HG03039 (cell line): ENCODE data around the gene SECTM1.
"Not testable (repeated sequence)": the region's sequence is repeated elsewhere in the genome, so short reads cannot be mapped to it uniquely, and the experiment has no call there.

Experiments
- ATAC-seq: cut with Tn5 transposase; IDR thresholded peaks from one replicate; pipeline ENCODE4 v1.9.1; 2021; ENCODE audit warnings: mild to moderate bottlenecking, moderate library complexity; ENCODE audit not compliant: unreplicated experiment

SECTM1 gene

DNA sequence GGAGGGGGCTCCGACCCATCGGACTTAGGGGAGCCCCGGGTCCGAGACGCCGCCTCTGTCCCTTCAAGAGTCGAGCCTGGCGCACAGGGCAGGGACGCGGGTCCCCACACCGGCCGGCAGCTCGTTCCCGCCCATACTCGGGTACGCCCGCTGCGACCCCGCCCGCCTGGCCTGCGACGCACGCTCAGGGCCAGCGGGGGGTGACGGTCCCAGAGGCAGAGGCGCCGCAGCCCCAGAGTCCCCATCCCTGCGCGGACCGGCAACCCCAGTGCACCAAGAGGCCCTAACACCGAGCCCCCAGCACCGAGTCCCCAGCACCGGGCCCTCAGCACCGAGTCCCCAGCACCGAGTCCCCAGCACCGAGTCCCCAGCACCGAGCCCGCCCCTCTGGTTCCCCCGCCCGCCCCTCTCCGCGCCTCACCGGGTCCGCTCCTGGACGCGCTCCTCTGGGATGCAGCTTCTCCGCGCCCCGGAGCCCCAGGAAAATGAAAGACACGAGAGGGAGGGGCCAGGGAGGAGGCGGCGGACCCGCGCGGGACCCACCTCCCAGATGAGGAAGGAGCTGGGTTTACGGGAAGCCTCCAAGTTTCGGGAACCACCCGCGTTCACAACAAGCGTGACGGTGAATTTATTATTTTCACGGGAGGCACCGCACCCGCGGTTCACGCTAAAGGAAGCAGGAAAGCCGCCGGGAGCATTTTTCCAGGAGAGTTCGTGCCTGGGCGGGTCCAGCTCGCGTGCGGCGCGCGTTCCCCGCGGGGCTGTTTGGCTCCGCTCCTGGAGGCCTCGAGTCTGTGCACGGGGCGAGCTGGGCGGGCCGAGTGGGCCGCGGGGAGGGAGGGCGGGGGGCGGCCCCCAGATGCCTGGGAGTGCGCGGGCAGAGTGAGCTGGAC lies at the start of gene SECTM1:
Gene SECTM1 (minus strand): TSS at position 488 of the 893 bp plus-strand sequence. CDS start 6,526 bp downstream, outside the sequence.
- no peak for ATAC-seq

DNA sequence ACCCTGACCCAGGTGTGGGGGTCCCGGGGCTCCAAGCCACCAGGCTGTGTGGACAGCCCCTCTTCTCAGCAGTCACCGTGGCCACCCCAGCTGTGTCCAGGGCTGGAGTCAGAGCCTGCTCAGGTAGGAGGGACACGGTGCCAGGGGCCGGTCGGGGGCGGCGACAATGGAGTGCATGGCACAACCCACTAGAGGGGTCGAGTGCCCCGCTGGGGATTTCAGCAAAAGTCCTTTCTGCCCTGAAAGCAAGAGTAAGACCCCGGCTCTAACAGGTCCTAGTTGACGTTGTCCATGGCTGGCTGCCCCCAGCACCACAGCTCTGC lies 49.3 kb upstream of the SECTM1 start:
- no peak for ATAC-seq

DNA sequence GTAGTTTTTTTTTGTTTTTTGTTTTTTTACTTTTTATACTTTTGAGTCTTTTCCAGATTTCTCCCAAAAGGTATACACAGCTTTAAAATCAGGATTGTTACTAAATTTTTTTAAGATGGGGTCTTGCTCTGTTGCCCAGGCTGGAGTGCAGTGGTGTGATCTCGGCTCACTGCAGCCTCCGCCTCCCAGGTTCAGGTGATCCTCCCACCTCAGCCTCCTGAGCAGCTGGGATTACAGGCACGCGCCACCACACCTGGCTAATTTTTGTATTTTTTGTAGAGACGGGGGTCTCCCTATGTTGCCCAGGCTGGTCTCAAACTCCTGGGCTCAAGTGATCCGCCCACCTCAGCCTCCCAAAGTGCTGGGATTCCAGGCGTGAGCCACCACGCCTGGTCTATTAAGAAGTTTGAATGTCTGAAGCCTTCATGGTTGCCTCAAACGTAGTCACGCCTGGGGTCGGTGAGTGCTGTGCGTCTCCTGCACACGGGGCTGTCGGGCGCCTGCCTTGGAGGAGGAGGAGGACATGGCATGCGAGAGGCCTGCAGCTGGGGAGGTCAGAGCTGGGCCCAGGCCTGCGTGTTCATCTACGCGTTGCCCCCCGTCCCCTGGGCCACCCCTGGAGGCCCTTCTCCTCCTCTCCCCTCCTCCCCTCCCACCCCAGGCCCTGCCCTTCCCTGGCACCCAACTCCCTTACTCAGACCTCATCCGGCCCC lies 48.8 kb upstream of the SECTM1 start:
- ATAC-seq: not testable (repeated sequence)

DNA sequence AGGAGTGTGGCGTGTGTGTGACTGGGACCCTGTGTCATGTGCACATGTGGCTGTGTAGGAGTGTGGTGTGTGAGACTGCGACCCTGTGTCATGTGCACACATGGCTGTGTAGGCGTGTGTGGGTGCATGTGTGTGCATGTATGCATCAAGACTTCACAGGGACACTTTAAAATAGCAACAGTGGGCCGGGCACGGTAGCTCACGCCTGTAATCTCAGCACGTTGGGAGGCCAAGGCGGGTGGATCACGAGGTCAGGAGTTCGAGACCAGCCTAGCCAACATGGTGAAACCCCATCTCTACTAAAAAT lies 48.1 kb upstream of the SECTM1 start:
- ATAC-seq: not testable (repeated sequence)

DNA sequence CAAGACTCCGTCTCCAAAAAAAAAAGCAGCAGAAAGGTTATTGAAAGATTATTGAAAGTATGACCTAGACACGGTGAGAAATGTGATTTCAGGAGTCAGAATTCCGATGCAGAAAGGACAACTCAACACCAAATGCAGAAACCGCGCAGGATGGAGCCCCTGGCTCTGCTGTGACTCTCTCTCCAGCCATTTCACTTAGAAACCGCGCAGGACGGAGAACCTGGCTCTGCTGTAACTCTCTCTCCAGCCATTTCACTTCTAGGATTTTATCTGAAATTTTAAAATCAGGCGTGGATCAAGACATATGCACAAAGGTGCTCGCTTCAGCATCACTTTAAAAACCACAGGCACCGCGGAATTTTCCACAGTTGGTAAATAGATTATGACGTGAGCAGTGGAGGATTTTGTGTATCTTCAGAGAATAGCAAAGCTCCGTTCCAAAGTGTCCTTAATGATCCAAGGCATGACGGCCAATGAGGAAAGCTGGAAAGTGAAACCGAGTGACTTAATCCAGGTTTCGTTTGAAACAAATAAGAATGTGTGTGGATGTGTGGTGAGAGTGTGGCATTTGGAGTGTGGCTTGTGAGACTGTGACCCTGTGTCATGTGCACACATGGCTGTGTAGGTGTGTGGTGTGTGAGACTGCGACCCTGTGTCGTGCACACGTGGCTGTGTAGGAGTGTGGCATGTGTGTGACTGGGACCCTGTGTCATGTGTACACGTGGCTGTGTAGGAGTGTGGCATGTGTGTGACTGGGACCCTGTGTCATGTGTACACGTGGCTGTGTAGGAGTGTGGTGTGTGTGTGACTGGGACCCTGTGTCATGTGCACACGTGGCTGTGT lies 47.5 kb upstream of the SECTM1 start:
- ATAC-seq: no peak

DNA sequence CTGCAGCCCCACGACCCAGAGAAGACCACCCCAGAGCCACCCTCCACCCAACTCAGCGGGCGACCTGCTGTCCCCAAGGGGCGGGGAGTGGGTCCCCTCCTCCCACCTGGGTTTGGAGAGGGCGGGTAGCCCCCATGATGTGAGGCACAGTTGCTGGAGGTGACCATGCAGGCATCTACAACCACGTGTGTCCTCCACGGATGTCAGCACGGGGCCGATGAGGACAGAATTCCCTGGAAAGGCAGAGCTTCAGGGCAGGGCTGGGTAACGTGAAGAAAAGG lies 45.1 kb upstream of the SECTM1 start:
- ATAC-seq: no peak

DNA sequence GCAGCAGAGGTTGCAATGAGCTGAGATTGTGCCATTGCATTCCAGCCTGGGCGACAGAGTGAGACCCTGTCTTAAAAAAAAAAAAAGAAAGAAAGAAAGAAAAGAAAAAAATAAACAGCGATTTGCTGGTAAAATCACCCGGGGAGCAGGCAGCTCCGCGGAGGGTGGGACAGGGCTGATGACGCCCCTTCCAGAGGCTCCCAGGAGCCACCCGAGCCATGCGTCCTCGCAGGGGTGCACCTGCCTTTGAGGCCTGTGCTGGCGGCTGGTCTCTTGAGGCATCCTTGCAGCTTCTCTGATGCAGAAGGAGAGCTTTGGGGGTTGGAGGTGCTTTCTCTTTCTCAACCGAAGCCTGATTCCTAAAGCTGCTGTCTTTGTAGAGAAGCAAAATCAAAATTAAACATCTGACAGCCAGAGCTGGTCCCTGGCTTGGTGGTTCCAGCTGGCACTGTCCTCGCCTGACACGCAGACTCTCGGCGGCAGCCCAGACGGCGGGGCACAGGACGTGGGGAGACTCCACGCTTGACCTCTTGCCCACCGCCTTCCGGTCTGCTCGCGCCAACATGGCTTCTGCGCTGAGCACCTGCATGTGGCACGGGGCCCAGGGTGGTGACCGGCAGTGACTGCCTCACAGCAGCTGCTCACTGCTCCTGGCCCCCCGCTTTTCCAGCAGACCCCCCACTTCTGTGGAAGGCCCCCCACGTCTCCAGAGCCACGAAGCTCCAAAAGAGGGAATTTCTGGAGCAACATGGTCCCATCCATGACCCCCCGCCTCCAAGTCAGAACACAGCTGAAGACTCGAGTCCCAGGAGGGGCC lies 44.6 kb upstream of the SECTM1 start:
- no peak for ATAC-seq

DNA sequence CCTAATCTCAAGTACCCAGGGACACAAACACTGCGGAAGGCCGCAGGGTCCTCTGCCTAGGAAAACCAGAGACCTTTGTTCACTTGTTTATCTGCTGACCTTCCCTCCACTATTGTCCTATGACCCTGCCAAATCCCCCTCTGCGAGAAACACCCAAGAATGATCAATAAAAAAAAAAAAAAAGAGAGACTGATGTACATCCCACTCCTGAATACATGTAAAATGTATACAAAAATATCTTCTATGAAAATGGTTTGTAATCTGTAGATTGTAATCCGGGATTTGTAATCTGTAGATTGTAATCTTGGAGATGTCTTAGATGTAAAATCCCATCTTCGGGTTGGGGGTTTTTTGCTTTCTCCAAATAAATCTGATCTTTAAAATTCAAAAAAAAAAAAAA lies 43.7 kb upstream of the SECTM1 start:
- ATAC-seq: not testable (repeated sequence)

DNA sequence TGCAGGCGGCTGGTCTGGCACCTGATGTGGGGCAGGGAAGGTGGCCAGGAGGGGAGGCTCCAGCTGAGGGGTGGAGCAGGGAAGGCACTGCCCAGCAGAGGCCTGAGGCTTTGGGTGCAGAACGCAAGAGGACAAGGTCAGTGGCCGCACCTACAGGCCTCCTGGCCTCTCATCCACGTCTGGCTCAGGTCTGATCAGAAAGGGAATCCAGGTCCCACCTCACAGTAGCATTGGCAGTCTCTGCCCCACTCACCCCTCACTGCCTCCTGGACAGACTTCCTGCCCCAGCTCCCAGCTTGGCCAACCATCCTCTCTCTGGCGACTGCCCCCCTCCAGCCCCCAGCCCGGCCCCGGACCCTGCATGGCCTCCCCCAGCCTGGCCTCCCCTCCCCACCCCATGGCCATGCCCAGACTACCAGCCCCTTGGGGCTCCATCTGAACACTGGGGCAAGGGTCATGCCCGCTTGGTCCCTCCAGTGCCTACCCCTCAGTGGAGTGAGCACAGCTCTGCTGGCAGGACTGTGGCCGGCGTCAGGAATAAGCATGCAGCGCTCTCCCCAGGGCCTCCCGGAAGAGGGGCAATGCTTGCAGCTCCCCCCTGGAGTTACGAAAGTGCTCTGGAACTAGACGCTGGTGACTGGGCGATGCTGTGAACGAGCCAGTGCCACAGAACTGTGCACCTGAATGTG lies 42.6 kb upstream of the SECTM1 start:
- no peak for ATAC-seq

DNA sequence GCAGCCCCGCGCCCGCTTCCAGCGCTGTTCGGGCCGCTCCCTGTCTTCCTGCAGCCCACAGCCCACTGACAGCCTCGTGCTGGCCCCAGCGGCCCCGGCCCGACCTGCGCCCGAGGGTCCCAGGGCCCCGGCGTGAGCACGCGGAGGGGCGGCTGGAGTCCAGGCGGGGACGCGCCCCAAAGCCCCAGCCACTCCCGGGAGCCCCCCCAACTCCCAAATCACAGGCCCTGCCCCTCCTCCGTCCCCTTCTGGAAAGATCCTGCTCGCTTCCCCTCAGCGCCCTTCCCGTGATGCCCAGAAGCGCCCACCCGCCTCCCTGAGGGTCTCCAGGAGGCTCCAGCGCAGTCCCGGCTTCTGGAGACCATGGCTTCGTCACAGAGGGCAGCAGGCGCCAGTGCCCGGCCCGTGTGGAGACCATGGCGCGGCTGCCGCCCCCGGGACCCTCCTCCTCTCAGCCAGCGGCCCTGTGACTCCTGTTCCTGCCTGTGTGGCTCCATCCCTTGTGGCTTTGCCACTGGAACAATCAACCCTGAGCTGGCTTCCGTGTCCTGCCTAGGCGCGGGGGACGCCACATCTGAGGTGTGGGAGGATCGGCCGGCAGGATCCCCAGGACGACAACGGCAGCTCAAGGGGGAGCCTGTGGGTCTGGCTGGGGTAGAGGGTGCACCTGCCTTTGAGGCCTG lies 41.9 kb upstream of the SECTM1 start:
- no peak for ATAC-seq

DNA sequence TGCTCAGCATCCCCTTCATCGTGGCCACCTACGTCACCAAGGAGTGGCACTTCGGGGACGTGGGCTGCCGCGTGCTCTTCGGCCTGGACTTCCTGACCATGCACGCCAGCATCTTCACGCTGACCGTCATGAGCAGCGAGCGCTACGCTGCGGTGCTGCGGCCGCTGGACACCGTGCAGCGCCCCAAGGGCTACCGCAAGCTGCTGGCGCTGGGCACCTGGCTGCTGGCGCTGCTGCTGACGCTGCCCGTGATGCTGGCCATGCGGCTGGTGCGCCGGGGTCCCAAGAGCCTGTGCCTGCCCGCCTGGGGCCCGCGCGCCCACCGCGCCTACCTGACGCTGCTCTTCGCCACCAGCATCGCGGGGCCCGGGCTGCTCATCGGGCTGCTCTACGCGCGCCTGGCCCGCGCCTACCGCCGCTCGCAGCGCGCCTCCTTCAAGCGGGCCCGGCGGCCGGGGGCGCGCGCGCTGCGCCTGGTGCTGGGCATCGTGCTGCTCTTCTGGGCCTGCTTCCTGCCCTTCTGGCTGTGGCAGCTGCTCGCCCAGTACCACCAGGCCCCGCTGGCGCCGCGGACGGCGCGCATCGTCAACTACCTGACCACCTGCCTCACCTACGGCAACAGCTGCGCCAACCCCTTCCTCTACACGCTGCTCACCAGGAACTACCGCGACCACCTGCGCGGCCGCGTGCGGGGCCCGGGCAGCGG lies 41.2 kb upstream of the SECTM1 start:
- no peak for ATAC-seq

DNA sequence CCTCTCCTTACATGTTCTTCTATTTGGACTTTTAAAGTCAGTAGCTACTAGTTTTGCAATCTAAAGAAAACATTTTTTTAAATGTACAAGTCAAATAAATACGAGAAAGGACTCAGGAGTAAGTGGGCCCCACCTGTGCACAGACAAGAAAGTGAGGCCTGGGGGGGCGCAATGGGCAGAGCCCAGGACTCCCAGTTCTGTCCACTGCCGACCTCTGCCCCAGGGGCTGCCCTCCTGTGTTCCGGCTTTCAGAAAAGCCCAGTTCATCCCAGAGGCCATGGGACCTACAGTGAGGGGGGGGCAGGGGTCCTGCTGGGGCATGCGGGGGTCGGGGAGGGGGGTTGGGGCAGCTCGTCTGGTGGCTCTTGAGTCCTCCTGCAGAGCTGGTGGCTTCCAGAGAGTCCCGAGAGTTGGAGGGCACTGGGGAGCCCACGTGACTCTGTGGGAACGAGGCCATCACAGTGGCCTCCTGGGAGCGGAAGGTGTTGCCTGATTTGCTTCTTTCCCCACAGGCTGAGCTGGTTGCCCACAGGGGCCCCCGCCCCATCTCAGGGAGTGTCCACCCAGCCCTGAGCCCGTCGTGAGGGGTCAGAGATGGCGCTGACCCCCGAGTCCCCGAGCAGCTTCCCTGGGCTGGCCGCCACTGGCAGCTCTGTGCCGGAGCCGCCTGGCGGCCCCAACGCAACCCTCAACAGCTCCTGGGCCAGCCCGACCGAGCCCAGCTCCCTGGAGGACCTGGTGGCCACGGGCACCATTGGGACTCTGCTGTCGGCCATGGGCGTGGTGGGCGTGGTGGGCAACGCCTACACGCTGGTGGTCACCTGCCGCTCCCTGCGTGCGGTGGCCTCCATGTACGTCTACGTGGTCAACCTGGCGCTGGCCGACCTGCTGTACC lies 40.4 kb upstream of the SECTM1 start:
- no peak for ATAC-seq

DNA sequence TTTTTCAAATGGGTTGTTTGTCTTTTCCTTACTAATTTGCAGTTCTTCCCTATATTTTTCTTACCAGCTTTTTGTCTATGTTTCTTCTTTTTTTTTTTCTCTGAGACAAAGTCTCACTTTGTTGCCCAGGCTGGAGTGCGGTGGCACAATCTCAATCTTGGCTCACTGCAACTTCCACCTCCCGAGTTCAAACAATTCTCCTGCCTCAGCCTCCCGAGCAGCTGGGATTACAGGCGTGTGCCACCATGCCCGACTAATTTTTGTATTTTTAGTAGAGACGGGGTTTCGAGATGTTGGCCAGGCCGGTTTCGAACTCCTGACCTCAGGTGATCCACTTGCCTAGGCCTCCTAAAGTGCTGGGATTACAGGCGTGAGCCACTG lies 39.5 kb upstream of the SECTM1 start:
- ATAC-seq: not testable (repeated sequence)

DNA sequence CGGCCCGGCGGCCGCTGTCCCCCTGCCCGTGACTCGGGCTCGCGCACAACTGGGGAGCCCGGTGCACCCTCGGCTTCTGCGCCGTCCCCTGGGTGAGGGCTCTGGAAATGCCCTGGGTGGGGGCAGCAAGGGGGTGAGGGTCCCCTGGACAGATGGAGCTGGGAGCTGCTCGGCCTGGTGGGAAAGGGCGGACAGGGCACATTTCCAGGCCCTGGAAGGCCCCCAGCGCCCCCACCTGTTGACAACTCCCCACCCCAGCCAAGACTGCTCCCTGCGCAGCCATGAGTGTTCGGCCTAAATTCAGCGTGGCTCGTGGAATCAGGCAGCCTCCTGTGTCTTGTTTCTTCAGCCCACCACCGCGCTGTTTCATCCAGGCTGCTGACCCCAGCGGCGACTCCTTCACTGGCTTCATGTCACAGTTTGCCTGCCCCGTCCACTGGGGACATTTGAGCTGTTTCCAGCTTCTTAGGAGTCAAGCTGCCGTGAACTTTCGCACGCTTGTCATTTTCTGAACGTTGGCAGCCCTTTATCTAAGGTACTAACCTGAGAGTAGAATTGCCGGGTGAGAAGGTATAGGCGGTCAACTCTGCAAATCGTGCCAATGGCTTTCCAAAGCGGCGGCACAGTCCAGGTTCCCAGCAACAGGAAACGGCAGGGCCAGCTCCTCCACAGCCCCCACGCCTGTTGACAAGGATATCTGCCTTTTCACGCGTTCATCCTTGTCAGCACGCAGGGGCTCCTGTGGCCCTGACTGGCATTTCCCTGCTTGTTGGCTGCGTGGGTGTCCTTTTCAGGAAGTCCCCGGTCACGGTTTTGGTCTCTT lies 38.9 kb upstream of the SECTM1 start:
- ATAC-seq: no peak

DNA sequence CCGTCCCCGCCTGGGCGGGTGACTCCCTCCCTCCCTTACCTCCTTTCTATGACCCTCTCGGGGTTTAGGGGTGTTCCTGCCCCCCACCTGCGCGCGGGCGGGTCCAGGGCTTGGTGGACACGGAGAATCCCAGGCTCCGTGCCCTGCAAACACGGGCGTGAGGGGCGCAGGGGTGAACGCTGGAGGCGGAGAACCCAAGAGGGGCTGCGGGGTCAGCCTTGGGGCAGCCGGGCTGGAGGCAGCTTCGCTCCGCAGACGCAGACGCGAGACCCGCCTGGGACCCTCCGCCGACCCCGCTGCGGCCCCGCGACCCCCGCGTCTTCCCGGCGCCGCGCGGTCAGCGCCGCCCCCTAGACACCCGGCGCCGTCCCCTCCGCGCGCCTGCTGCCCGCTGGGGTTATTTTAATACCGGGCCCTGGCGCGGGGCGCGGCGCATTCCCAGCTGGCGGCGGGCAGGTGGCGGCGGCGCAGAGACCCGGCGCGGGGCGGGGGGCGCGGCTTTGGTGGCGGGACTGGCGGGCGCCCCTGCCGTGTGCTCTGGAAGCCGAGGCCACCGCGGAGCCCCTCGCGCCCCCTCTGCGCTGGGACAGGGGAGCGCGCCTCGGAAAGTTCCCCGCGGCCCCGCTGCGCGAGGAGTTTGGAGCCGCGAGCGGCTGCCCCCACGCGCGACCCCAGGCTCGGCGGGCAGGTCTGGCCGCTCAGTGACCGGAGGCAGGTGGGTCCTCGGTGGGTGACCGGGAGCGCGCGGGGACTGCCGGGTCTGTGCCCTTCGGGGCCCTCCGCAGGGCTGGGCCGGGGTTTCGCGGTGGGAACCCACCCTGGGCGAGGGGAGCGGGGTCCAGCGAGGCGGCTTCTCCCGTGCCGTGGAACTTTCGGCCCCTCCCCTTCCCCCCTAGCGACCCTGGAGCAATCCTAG lies 38.0 kb upstream of the SECTM1 start, which contains the start of gene UTS2R:
Gene UTS2R (plus strand): TSS at position 433 of the 916 bp plus-strand sequence. CDS start 2,560 bp downstream, outside the sequence.
- ATAC-seq: no peak
